ENCODE data around the gene AK8.

GRCh38 chr9:132814937-132815336 lies 63.1 kb downstream of the AK8 start:
- TF ChIP-seq EP300 (IDR thresholded peaks at IDR 0.05; ENCODE audit: borderline replicate concordance) = no peak
- no peak for TF ChIP-seq RAD21 (IDR thresholded peaks at IDR 0.05; ENCODE audit: low read depth)
- TF ChIP-seq CREB1 (IDR thresholded peaks at IDR 0.05; ENCODE audit: low read depth) = no peak
- no peak for TF ChIP-seq NFIC (IDR thresholded peaks at IDR 0.05)
- TF ChIP-seq MAX (IDR thresholded peaks at IDR 0.05) = no peak

Measured in Ishikawa (cell line).